ENCODE data around the gene RAB8B.

- TF ChIP-seq CTCF (IDR thresholded peaks at IDR 0.05; ENCODE audit: low read length) (no peak), EZH2 (optimal IDR thresholded peaks at IDR 0.05; ENCODE audit: low read depth, low read length) (no peak)
These were observed 3.3 kb upstream of the RAB8B start for GRCh38 chr15:63186065-63186464.

Data from MM.1S (cell line).